H1 (cell line): Measurements from ENCODE around the gene STX5.

Experiments
- BRCA1 ChIP-seq: IDR thresholded peaks from 2 replicates; pipeline ENCODE4 v1.6.1; 2012; ENCODE audit warnings: low read depth, low read length, improper control_type of control experiment
- CREB1 ChIP-seq: IDR thresholded peaks from 2 replicates; pipeline ENCODE4 v1.6.1; 2012; ENCODE audit warnings: inconsistent platforms
- POLR2A ChIP-seq, 2 experiments: IDR thresholded peaks; 1 replicate in 1 of 2; 2 replicates in 1 of 2; pipeline ENCODE4 v1.6.1; 2011; ENCODE audit warnings: low read depth in 2 of 2, low read length in 2 of 2, mild to moderate bottlenecking in 2 of 2; ENCODE audit errors: control extremely low read depth in 1 of 2
- POLR2AphosphoS5 ChIP-seq: IDR thresholded peaks from 2 replicates; pipeline ENCODE4 v1.6.1; 2011; ENCODE audit warnings: low read depth, low read length
- TF ChIP-seq, protein P1 (sequence below), 3 experiments: IDR thresholded peaks; 1 replicate in 2 of 3; 2 replicates in 1 of 3; pipeline versions ENCODE4 v1.5.1 to v1.6.1; 2011; ENCODE audit warnings: low read length in 3 of 3, mild to moderate bottlenecking in 3 of 3, inconsistent platforms in 2 of 3, low read depth in 1 of 3, moderate library complexity in 1 of 3; ENCODE audit not compliant: insufficient read depth in 1 of 3; ENCODE audit errors: control extremely low read depth in 1 of 3

DNA sequence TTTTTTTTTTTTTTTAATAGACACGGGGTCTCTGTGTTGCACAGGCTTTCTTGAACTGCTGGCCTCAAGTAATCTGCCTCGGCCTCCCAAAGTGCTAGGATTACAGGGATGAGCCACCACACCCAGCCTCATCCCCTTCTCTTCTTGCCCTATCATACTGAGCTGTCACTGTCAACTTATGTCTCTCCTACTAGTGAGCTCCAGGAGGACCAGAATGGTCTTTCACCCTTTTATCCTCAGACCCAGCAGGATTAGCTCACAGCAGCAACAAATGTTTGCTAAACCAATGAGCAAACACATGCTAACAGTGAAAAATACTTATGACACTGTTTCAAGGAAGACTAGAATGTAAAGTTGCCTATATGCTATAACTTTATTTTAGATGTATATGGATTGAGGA, 20.2 kb downstream of the STX5 start:
- TF ChIP-seq, protein P1, sequence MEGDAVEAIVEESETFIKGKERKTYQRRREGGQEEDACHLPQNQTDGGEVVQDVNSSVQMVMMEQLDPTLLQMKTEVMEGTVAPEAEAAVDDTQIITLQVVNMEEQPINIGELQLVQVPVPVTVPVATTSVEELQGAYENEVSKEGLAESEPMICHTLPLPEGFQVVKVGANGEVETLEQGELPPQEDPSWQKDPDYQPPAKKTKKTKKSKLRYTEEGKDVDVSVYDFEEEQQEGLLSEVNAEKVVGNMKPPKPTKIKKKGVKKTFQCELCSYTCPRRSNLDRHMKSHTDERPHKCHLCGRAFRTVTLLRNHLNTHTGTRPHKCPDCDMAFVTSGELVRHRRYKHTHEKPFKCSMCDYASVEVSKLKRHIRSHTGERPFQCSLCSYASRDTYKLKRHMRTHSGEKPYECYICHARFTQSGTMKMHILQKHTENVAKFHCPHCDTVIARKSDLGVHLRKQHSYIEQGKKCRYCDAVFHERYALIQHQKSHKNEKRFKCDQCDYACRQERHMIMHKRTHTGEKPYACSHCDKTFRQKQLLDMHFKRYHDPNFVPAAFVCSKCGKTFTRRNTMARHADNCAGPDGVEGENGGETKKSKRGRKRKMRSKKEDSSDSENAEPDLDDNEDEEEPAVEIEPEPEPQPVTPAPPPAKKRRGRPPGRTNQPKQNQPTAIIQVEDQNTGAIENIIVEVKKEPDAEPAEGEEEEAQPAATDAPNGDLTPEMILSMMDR (IDR thresholded peaks at IDR 0.05; ENCODE audit: control extremely low read depth in 1 of 3, insufficient read depth in 1 of 3, low read depth in 1 of 3, low read length in 3 of 3): no peak
- TF ChIP-seq POLR2AphosphoS5: no peak
- no peak for TF ChIP-seq CREB1
- TF ChIP-seq BRCA1: no peak
- no peak for TF ChIP-seq POLR2A (IDR thresholded peaks at IDR 0.05; ENCODE audit: control extremely low read depth in 1 of 2, low read depth in 2 of 2, low read length in 2 of 2)
